HFFc6 (cell line): Measurements from ENCODE around the gene TNFRSF18. TPM values are rescaled to one million over a fixed set of nuclear protein-coding genes. Genes with fewer than 3 reads are reported as not detected.

ENCODE experiments used
- DNase-seq: peaks from one replicate; pipeline ENCODE4 v3.0.0-alpha.2; 2018
- H3K27ac Mint-ChIP-seq: 2 replicates; pipeline ENCODE4 v1.8.0; 2020; ENCODE audit warnings: mild to moderate bottlenecking, mixed read lengths
- H3K27me3 Mint-ChIP-seq: 2 replicates; pipeline ENCODE4 v1.8.0; 2021; ENCODE audit warnings: mild to moderate bottlenecking, moderate library complexity, mixed read lengths; ENCODE audit not compliant: insufficient read depth
- H3K36me3 Mint-ChIP-seq: 2 replicates; pipeline ENCODE4 v1.8.0; 2021; ENCODE audit warnings: low read depth, mixed read lengths
- H3K4me1 Mint-ChIP-seq: 2 replicates; pipeline ENCODE4 v1.8.0; 2020; ENCODE audit warnings: low read depth, mixed read lengths
- H3K4me3 Mint-ChIP-seq: 2 replicates; pipeline ENCODE4 v1.8.0; 2020; ENCODE audit warnings: mild to moderate bottlenecking, moderate library complexity, mixed read lengths
- H3K9me3 Mint-ChIP-seq: 2 replicates; pipeline ENCODE4 v1.8.0; 2020; ENCODE audit warnings: mild to moderate bottlenecking, mixed read lengths
- total RNA-seq, 6 experiments: library from RNA; stranded (reverse); fragmentation: NEBNext Ultra II Directional; extraction: Animal tissue kit (Norgen Biotek cat#: 25700); gene quantifications; 2 replicates in 1 of 6; 3 replicates in 5 of 6; pipeline ENCODE4 v1.2.3, GENCODE V29; 2021
- TF ChIP-seq, protein P1 (sequence below): fragments of 200-600 bp; sonication (generic); IDR thresholded peaks from 2 replicates; pipeline ENCODE4 v1.5.0; 2021; ENCODE audit warnings: antibody characterized with exemption, mild to moderate bottlenecking

TNFRSF18 gene
- total RNA-seq, 6 experiments from 2014 or later = not detected

DNA sequence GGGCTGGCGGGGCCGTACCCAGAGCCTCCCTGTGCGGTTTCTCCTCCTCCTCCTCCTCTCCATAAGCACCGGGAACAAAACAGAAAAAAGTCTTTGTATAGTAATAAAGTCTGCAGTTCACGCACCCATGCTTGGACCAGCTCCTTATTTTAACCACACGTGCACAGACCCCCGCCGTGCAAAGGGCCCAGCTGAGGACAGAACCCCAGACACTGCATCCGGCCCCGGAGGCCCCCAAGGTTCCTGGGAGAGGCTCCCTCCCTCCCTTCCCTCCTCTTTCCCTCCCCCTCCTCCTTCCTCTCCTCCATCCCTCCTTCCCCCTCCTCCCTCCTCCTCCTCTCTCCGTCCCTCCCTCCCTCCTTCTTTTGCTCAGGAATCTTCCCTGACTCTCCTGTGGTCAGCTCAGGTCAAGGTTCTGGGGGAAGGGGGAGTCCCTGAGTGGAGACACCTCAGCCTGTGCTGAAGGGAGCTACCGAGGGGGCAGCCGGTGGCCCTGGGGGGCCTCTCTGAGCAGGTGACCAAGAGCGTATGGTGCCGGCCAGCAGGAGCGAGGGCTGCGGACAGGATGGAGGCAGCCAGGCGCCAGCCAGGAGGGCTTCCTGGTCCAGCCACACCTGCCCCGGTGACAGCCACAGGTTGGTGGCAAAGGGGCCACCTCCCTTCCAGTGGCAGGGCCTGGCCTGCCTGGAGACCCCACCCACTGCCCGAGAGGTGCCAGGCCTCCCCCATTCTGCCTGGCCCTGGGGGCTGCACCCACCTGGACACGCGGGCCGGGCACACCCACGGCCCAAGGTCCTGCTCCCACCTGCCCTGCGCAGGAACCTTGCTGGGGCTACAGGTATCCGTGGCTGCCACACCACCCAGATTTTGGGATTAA lies 35.9 kb downstream of the TNFRSF18 start:
- Mint-ChIP-seq H3K4me1 (no peaks in the 10 kb centered on the region), H3K4me3 (no peak overlapping the region), H3K36me3 (no peaks in the 10 kb centered on the region), H3K27ac (no peak overlapping the region), H3K27me3 (peaks cover 25% of the 10 kb centered on the region), H3K9me3 (no peaks in the 10 kb centered on the region)
- TF ChIP-seq, protein P1, sequence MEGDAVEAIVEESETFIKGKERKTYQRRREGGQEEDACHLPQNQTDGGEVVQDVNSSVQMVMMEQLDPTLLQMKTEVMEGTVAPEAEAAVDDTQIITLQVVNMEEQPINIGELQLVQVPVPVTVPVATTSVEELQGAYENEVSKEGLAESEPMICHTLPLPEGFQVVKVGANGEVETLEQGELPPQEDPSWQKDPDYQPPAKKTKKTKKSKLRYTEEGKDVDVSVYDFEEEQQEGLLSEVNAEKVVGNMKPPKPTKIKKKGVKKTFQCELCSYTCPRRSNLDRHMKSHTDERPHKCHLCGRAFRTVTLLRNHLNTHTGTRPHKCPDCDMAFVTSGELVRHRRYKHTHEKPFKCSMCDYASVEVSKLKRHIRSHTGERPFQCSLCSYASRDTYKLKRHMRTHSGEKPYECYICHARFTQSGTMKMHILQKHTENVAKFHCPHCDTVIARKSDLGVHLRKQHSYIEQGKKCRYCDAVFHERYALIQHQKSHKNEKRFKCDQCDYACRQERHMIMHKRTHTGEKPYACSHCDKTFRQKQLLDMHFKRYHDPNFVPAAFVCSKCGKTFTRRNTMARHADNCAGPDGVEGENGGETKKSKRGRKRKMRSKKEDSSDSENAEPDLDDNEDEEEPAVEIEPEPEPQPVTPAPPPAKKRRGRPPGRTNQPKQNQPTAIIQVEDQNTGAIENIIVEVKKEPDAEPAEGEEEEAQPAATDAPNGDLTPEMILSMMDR = no peak
- DNase-seq = no peak

DNA sequence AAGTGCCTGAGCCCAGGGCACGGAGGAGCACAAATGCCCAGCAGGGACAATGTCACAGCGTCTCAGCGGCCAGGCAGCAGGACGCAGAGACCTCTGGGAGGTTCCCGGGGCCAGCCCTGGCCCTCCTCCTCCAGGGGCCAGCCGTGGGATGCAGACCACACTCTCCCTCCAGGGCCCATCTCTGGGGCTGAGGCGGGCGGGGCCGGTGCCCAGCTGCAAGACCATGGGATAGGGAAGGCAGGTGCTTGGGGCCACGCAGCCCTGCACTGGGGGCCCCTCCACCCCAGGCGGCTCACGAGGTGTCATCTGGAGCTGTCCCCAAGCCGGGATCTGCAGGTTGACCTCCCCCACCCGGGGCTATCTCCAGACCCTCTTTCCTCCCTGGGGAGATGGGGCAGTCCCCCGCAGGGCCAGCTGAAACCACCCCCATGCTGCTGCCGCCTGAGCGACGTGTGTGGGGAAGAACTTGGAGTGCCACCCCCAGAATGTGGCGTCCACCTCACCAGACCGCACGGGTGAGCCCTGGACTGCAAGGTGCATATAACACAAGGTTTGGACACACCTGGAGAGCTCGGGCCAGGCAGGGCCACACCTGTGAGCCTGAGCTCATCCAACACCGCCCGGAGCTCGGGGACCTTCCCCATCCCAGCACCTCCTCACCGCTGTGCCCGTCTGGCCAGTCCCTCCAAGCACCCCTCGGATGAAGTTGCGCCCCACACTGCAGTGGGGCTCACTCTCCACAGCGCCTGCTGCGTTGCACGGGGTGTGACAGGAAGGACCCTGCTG lies 36.8 kb downstream of the TNFRSF18 start:
- H3K4me3 Mint-ChIP-seq = no peak overlapping the region
- H3K36me3 Mint-ChIP-seq = no peaks in the 10 kb centered on the region

GRCh38 chr1:1168451-1169411 lies 37.7 kb downstream of the TNFRSF18 start:
- no peaks in the 10 kb centered on the region for H3K9me3 Mint-ChIP-seq
- H3K36me3 Mint-ChIP-seq = no peaks in the 10 kb centered on the region

More for the DNA sequence above, 36.8 kb downstream of the TNFRSF18 start:
- DNase-seq = no peak
- TF ChIP-seq, protein P1 = no peak
- Mint-ChIP-seq H3K27ac (no peak overlapping the region), H3K9me3 (no peaks in the 10 kb centered on the region), H3K27me3 (peaks cover 19% of the 10 kb centered on the region), H3K4me1 (no peaks in the 10 kb centered on the region)

GRCh38 chr1:1167841-1168450 lies 38.4 kb downstream of the TNFRSF18 start:
- Mint-ChIP-seq H3K4me1 (no peaks in the 10 kb centered on the region), H3K27me3 (peaks cover 22% of the 10 kb centered on the region), H3K4me3 (no peak overlapping the region), H3K36me3 (no peaks in the 10 kb centered on the region), H3K27ac (no peak overlapping the region), H3K9me3 (no peaks in the 10 kb centered on the region)
- TF ChIP-seq, protein P1 = no peak
- no peak for DNase-seq

More at GRCh38 chr1:1168451-1169411, 37.7 kb downstream of the TNFRSF18 start:
- peaks cover 22% of the 10 kb centered on the region for H3K27me3 Mint-ChIP-seq
- no peak overlapping the region for H3K27ac Mint-ChIP-seq
- DNase-seq = no peak
- no peaks in the 10 kb centered on the region for H3K4me1 Mint-ChIP-seq
- TF ChIP-seq, protein P1 = no peak
- no peak overlapping the region for H3K4me3 Mint-ChIP-seq
